Loucy (cell line): ENCODE data around the gene HUS1B.

Source experiments
- H2AFZ ChIP-seq: fragments of 200-600 bp; sonication (generic); 2 replicates; pipeline ENCODE4 v1.6.0; 2016; ENCODE audit warnings: antibody characterized with exemption, mild to moderate bottlenecking, low read length, moderate library complexity
- H3F3A ChIP-seq: fragments of 200-600 bp; 2 replicates; pipeline ENCODE4 v1.6.0; 2016; ENCODE audit warnings: antibody characterized with exemption, low read depth, mild to moderate bottlenecking
- H3K27me3 ChIP-seq: fragments of 200-600 bp; sonication (generic); 2 replicates; pipeline ENCODE4 v1.6.1; 2014; ENCODE audit warnings: low read length, mild to moderate bottlenecking; ENCODE audit not compliant: insufficient read depth, poor library complexity, severe bottlenecking
- H3K36me3 ChIP-seq: fragments of 200-600 bp; sonication (generic); 2 replicates; pipeline ENCODE4 v1.6.1; 2016; ENCODE audit warnings: low read length; ENCODE audit not compliant: insufficient read depth
- H3K4me1 ChIP-seq: fragments of 200-600 bp; sonication (generic); 2 replicates; pipeline ENCODE4 v1.5.1; 2014; ENCODE audit warnings: low read length, mild to moderate bottlenecking; ENCODE audit not compliant: insufficient read depth, poor library complexity, severe bottlenecking
- H3K4me2 ChIP-seq: fragments of 200-600 bp; sonication (generic); 2 replicates; pipeline ENCODE4 v1.6.0; 2014; ENCODE audit warnings: antibody characterized with exemption, low read length, low read depth, mild to moderate bottlenecking; ENCODE audit not compliant: poor library complexity, severe bottlenecking
- H3K4me3 ChIP-seq: fragments of 200-600 bp; sonication (generic); 2 replicates; pipeline ENCODE4 v1.5.1; 2014; ENCODE audit warnings: low read length, mild to moderate bottlenecking, mixed read lengths; ENCODE audit not compliant: poor library complexity, severe bottlenecking
- H3K79me2 ChIP-seq: fragments of 200-600 bp; sonication (generic); 2 replicates; pipeline ENCODE4 v1.6.1; 2014; ENCODE audit warnings: low read length; ENCODE audit not compliant: insufficient read depth
- H3K9ac ChIP-seq: fragments of 200-600 bp; sonication (generic); 2 replicates; pipeline ENCODE4 v1.6.0; 2014; ENCODE audit warnings: mild to moderate bottlenecking, low read depth, low read length, moderate library complexity; ENCODE audit not compliant: poor library complexity, severe bottlenecking
- H3K9me2 ChIP-seq: fragments of 200-600 bp; sonication (generic); replicated peaks from 2 replicates; pipeline ENCODE4 v1.6.1; 2016; ENCODE audit warnings: low read depth, low read length, mixed read lengths
- H3K9me3 ChIP-seq: fragments of 200-600 bp; sonication (generic); 2 replicates; pipeline ENCODE4 v1.6.1; 2014; ENCODE audit warnings: mild to moderate bottlenecking, antibody characterized with exemption, low read length, low read depth; ENCODE audit not compliant: insufficient read depth
- H4K20me1 ChIP-seq: fragments of 200-600 bp; sonication (generic); 2 replicates; pipeline ENCODE4 v1.6.0; 2014; ENCODE audit warnings: antibody characterized with exemption, low read length, mild to moderate bottlenecking; ENCODE audit not compliant: insufficient read depth, poor library complexity, severe bottlenecking
- EZH2phosphoT487 ChIP-seq: fragments of 200-600 bp; IDR thresholded peaks from 2 replicates; pipeline ENCODE4 v1.6.1; 2018; ENCODE audit warnings: antibody characterized with exemption, mild to moderate bottlenecking, moderate library complexity, borderline replicate concordance
- TF ChIP-seq, protein P1 (sequence below): fragments of 200-600 bp; sonication (generic); conservative IDR thresholded peaks from 2 replicates; pipeline ENCODE4 v1.5.1; 2014; ENCODE audit warnings: mild to moderate bottlenecking, antibody characterized with exemption, low read length

Gene HUS1B

DNA sequence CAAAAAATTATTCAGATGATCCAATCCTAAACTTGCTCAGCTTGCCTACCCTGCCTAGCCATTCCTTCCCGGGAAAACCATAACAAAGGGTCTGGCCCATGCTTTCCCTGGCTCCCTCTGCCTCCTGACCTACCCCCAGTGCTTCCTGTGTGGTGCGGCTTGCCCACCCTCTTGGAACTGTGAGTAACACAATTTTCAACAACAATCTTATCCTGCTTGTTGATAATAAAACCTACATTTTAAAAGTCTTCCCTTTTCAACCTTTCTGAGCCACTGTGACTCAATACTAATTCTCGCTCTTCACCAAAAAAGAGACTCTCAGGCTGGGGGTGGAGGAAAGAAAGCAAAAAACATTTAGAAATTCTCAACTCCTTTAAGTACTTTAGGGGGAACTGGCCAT lies 18.1 kb upstream of the HUS1B start:
- Histone ChIP-seq H3K79me2 (peaks cover 45% of the 10 kb centered on the region; the same call in 1 of the 2 replicates), H3K4me3 (no peak overlapping the region), H3K27me3 (no peaks in the 10 kb centered on the region), H3K4me1 (peaks cover under 1% of the 10 kb centered on the region), H2AFZ (no peak overlapping the region), H3K9me3 (peaks cover 8% of the 10 kb centered on the region; the same call in 1 of the 2 replicates), H4K20me1 (peaks cover 3% of the 10 kb centered on the region), H3K4me2 (no peak overlapping the region), H3K9ac (no peak overlapping the region), H3K9me2 (no peaks in the 10 kb centered on the region), H3K36me3 (no peaks in the 10 kb centered on the region), H3F3A (no peaks in the 10 kb centered on the region)
- no peak for TF ChIP-seq EZH2phosphoT487
- TF ChIP-seq, protein P1, sequence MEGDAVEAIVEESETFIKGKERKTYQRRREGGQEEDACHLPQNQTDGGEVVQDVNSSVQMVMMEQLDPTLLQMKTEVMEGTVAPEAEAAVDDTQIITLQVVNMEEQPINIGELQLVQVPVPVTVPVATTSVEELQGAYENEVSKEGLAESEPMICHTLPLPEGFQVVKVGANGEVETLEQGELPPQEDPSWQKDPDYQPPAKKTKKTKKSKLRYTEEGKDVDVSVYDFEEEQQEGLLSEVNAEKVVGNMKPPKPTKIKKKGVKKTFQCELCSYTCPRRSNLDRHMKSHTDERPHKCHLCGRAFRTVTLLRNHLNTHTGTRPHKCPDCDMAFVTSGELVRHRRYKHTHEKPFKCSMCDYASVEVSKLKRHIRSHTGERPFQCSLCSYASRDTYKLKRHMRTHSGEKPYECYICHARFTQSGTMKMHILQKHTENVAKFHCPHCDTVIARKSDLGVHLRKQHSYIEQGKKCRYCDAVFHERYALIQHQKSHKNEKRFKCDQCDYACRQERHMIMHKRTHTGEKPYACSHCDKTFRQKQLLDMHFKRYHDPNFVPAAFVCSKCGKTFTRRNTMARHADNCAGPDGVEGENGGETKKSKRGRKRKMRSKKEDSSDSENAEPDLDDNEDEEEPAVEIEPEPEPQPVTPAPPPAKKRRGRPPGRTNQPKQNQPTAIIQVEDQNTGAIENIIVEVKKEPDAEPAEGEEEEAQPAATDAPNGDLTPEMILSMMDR = no peak

DNA sequence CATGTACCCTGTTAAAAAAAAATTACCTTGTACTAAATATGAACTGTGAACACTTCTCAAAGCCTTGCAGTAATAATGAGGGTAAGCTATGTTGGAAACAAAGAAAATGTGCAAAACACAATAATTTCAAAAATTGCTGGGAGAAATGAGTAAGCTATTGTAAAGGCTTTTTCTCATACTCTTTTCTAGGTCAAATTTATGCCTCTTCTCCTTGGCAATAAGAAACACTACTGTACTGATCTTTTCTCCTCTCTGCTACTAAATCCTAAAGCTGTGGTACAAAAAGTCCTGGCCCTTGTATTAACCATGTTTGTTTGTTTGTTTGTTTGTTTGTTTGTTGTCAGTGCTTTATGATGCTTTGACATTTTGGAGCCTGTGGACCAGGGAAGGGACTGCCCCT lies 17.5 kb upstream of the HUS1B start:
- H3K4me1 ChIP-seq = no peaks in the 10 kb centered on the region
- H2AFZ ChIP-seq = no peak overlapping the region
- H3K36me3 ChIP-seq = no peaks in the 10 kb centered on the region
- peaks cover 3% of the 10 kb centered on the region for H4K20me1 ChIP-seq
- H3K79me2 ChIP-seq = peaks cover 43% of the 10 kb centered on the region; the same call in 1 of the 2 replicates
- H3K4me2 ChIP-seq = no peak overlapping the region
- no peak overlapping the region for H3K4me3 ChIP-seq
- peaks cover 8% of the 10 kb centered on the region; the same call in 1 of the 2 replicates for H3K9me3 ChIP-seq
- H3K9me2 ChIP-seq = no peaks in the 10 kb centered on the region
- no peak overlapping the region for H3K9ac ChIP-seq
- H3F3A ChIP-seq = no peaks in the 10 kb centered on the region
- no peaks in the 10 kb centered on the region for H3K27me3 ChIP-seq
- TF ChIP-seq EZH2phosphoT487 = no peak
- TF ChIP-seq, protein P1 = no peak

DNA sequence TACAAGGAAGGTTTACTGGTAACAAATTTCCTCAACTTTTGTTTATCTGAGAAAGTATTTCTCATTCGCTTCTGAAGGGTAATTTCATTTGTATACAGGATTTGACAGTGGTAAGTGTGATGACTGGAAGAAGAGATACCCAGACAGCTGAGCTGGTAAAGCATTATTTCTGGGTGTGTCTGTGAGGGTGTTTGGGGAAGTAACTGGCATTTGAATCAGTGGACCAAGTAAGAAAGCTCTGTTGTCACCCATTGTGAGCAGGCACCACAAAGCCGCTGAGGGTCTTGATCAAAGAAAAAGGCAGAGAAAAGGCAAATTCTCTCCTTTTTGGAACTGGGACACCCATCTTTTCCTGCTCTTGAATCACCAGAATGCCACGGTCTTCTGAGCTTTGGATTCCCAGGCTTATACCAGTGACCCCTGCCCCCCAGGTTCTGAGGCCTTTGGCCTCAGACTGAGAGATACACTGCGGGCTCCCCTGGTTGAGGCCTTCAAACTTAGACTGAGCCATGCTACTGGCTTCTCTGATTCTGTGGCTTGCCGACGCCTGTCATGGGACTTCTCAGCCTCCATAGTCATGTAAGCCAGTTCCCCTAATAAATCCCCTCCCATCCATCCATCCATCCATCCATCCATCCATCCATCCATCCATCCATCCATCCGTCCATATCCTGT lies 10.5 kb upstream of the HUS1B start:
- H3K36me3 ChIP-seq = no peaks in the 10 kb centered on the region
- no peak overlapping the region for H2AFZ ChIP-seq
- TF ChIP-seq, protein P1 = no peak
- no peak for TF ChIP-seq EZH2phosphoT487
- H3K79me2 ChIP-seq = peaks cover 22% of the 10 kb centered on the region; the same call in 1 of the 2 replicates
- no peaks in the 10 kb centered on the region for H3K9me2 ChIP-seq
- no peaks in the 10 kb centered on the region for H3K4me1 ChIP-seq
- H3F3A ChIP-seq = no peaks in the 10 kb centered on the region
- H4K20me1 ChIP-seq = no peaks in the 10 kb centered on the region
- peaks cover 5% of the 10 kb centered on the region; the same call in 1 of the 2 replicates for H3K9me3 ChIP-seq
- H3K27me3 ChIP-seq = no peaks in the 10 kb centered on the region
- H3K9ac ChIP-seq = no peak overlapping the region
- no peak overlapping the region for H3K4me2 ChIP-seq
- H3K4me3 ChIP-seq = no peak overlapping the region
